ENCODE measurements around the gene CTSF.

- TF ChIP-seq POLR2A (IDR thresholded peaks at IDR 0.05) (no peak), CTCF (IDR thresholded peaks at IDR 0.05) (no peak)
Observed at GRCh38 chr11:66529655-66530054, 38.8 kb downstream of the CTSF start.
